HG03354 (cell line): ENCODE data around the gene XYLT2.
"Not testable (repeated sequence)": the region's sequence is repeated elsewhere in the genome, so short reads cannot be mapped to it uniquely, and the experiment has no call there.

ENCODE experiments used
- ATAC-seq: cut with Tn5 transposase; IDR thresholded peaks from one replicate; pipeline ENCODE4 v1.9.1; 2021; ENCODE audit warnings: mild to moderate bottlenecking; ENCODE audit not compliant: unreplicated experiment, poor library complexity, severe bottlenecking

The XYLT2 gene

GRCh38 chr17:50381260-50381815 lies 35.4 kb downstream of the XYLT2 start:
- no peak for ATAC-seq

GRCh38 chr17:50381920-50382319 lies 36.0 kb downstream of the XYLT2 start:
- ATAC-seq, result no peak

DNA sequence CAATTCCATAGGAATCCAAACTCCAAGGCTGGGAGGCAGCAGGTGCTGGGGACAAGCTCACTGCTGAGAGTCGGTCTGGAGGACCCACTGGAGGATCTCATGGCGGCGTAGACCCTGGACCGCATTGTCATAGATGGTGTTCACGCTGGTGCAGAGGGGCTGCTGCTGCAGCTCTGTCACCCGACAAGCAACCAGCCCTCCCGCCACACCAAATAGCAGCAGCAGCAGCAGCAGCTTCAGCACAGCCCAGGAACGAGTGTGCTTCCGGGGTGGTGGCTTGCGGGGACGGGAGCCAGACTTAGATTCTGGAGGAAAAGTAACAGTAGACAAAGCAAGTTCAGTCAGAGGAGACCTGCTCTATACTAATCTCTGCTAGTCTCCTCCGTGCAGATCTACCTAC lies 37.0 kb downstream of the XYLT2 start:
- ATAC-seq, result no peak

DNA sequence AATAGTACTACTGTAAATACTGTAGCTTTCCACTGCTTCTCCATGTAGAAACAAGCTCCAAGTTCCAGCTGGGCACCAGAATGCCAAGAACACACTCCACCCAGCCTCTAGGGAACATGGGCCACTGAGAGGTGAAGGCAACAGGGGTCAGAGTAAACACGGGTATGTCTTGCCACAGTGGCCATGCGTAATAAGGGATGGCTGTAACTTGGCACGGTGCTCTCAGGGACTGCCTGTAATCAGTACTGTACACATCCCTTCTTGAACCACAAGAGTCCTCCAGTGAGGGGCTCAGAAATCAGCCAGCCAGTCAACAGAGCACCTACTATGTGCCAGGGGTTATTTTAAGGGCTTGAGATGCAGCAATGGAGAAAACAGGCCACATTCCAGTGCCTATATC lies 40.6 kb downstream of the XYLT2 start:
- no peak for ATAC-seq

DNA sequence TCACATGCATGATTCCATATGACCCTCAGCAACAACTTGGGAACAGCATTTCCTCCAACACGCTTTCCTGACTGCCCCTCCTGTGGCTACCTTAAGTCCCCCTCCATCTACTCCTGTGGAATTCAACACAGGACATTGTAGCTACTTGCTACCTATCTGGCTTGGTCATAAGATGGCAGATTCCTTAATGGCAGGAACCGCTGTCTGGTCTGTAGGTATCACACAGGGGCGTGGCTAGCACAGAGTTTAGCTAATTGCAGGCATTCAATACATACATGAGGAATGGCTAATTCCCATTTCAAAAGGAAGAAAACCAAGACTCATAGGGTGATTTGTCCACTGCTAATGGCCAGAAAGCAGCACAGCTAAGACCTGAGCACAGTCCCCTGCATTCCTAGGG lies 42.8 kb downstream of the XYLT2 start:
- no peak for ATAC-seq

- no peak for ATAC-seq
Observed at GRCh38 chr17:50389534-50389933, 43.6 kb downstream of the XYLT2 start.

DNA sequence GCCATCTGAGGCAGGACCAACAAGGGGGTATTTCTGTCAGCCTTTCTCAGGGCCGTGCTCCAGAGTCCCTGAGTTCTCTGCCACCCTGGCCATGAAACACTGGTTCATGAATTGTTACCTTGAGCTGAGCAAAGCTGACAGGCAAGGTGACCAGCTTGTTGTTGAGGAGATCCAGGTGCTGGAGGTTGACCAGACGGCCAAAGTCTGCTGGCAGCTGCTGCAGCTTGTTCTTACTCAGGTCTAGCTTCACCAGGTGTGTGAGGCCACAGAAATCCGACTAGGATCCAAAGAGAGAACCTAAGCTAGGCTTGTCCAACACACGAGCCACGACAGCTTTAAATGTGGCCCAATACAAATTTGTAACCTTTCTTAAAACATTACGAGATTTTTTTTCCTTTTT lies 46.7 kb downstream of the XYLT2 start:
- no peak for ATAC-seq

- no peak for ATAC-seq
Observed at GRCh38 chr17:50393700-50394099, 47.8 kb downstream of the XYLT2 start.

GRCh38 chr17:50394711-50395110 lies 48.8 kb downstream of the XYLT2 start:
- no peak for ATAC-seq

GRCh38 chr17:50396261-50397110 lies 50.6 kb downstream of the XYLT2 start:
- peak; percentile 19 for ATAC-seq

GRCh38 chr17:50397111-50397918 lies 51.4 kb downstream of the XYLT2 start, which contains the start of gene LRRC59:
Gene LRRC59 (minus strand): TSS chr17:50397523. CDS start chr17:50397317, 206 bp downstream.
- ATAC-seq, result peak; percentile 97

- no peak for ATAC-seq
Observed at GRCh38 chr17:50397919-50398285, 52.0 kb downstream of the XYLT2 start.

GRCh38 chr17:50398672-50399071 lies 52.7 kb downstream of the XYLT2 start:
- not testable (repeated sequence) for ATAC-seq

DNA sequence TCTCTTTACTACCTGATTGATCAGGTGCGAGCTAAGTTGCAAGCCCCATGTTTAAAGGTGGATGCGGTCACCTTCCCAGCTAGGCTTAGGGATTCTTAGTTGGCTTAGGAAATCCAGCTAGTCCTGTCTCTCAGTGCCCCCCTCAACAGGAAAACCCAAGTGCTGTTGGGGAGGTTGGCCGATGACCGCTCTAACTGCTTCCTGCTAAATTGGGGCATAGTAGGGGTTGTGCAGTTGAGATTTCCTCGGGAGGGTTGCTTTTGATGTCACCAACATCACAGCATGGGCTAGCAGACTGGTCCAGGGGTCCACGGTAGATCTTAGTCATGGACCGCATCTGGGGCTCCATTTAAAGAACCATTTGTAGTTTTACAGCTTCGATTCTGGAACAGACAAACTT lies 53.7 kb downstream of the XYLT2 start:
- ATAC-seq, result not testable (repeated sequence)

DNA sequence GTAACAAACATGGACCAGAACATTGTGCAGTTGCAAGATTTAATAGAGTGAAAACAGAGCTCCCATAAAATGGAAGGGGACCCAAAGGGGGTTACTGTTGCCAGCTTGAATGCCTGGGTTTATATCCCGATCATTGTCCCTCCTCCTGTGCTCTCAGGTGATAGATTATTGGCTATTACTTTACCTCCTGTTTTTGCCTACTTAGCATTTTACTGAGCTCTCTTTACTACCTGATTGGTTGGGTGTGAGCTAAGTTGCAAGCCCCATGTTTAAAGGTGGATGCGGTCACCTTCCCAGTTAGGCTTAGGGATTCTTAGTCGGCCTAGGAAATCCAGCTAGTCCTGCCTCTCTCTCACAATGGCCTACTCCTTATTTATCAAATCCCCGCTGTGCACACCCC lies 59.4 kb downstream of the XYLT2 start:
- not testable (repeated sequence) for ATAC-seq

GRCh38 chr17:50406578-50406977 lies 60.7 kb downstream of the XYLT2 start:
- ATAC-seq, result no peak

DNA sequence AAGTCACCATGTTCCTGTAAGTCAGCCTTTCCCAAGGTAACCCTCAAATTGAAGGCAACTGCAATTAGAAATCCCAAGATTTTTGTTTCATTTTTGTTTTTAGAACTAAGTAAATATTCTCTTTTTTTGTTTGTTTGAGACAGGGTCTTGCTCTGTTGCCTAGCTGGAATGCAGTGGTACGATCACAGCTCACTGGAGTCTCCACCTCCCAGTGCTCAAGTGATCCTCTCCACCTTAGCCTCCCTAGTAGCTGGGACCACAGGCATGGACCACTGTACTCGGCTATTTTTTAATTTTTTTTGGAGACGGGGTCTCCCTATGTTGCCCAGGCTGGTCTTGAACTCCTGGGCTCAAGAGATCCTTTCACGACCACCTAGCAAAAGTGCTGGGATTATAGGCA lies 62.0 kb downstream of the XYLT2 start:
- no peak for ATAC-seq
